Activated CD8-positive, alpha-beta memory T cell treated with anti-CD3 and anti-CD28 coated beads, Interleukin-2, amount 10 ng/mL, durations not matched to agents 7 days and 5 days (primary cell): Measurements from ENCODE around the gene ZDHHC19. TPM values are rescaled to one million over a fixed set of nuclear protein-coding genes. Genes with fewer than 3 reads are reported as not detected.
A peak's percentile ranks its signal among the peaks of the same experiment; 100 is the strongest.
"Not testable (repeated sequence)": the region's sequence is repeated elsewhere in the genome, so short reads cannot be mapped to it uniquely, and the experiment has no call there.

Source experiments
- ATAC-seq: fragments of 150-1000 bp; cut with Tn5 transposase; one replicate; pipeline ENCODE4 v1.10.0; 2021; ENCODE audit warnings: moderate library complexity
- CTCF ChIA-PET: fragments of 350-600 bp; sonication (Branson Sonifier 250); formaldehyde crosslinking; loops from one replicate; lab custom pipeline; 2021; ENCODE audit warnings: antibody characterized with exemption; lab: Charles Lee
- DNase-seq: peaks from one replicate; pipeline ENCODE4 v3.0.0-alpha.2; 2020
- H3K27ac Mint-ChIP-seq: one replicate; pipeline ENCODE4 v1.8.0; 2021; ENCODE audit warnings: mild to moderate bottlenecking, mixed read lengths
- H3K27me3 Mint-ChIP-seq: one replicate; pipeline ENCODE4 v1.8.0; 2021; ENCODE audit warnings: mixed read lengths
- H3K36me3 Mint-ChIP-seq: one replicate; pipeline ENCODE4 v1.8.0; 2021; ENCODE audit warnings: mild to moderate bottlenecking, mixed read lengths
- H3K4me1 Mint-ChIP-seq: one replicate; pipeline ENCODE4 v1.8.0; 2021; ENCODE audit warnings: mixed read lengths
- H3K4me3 Mint-ChIP-seq: one replicate; pipeline ENCODE4 v1.8.0; 2021; ENCODE audit warnings: mild to moderate bottlenecking, moderate library complexity, mixed read lengths
- H3K9me3 Mint-ChIP-seq: one replicate; pipeline ENCODE4 v1.8.0; 2022; ENCODE audit warnings: low read depth, mixed read lengths
- total RNA-seq, 2 experiments: library from RNA; stranded (reverse); gene quantifications; one replicate each; pipeline ENCODE4 v1.2.3, GENCODE V29; 2021

The ZDHHC19 gene
- total RNA-seq, 2 experiments from 2014 or later: not detected

DNA sequence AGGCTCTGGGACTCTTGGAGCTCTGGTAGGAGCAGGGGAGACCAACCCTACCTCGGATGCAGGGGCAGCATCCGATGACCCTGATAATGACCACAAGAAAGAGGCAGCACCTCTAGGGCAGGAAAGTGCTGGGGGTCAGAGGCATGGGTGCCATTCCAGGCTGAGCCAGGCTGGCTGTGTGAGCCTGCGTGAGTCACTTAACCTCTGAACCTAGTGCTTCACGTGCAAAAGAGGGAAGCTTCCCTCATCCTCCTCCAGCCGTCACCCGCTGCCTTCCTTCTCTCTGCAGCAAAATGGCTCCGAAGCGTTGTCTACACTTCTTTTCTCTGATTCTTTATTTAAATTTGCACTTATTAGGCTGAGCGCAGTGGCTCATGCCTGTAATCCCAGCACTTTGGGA is 35.5 kb downstream of the ZDHHC19 start:
- ATAC-seq (no peak), DNase-seq (no peak)
- no peak overlapping the region for H3K27ac Mint-ChIP-seq
- CTCF ChIA-PET: no interaction called here
- H3K9me3 Mint-ChIP-seq: no peaks in the 10 kb centered on the region
- H3K36me3 Mint-ChIP-seq: peaks cover 6% of the 10 kb centered on the region
- H3K4me3 Mint-ChIP-seq: no peak overlapping the region
- H3K27me3 Mint-ChIP-seq: no peaks in the 10 kb centered on the region
- peaks cover 29% of the 10 kb centered on the region for H3K4me1 Mint-ChIP-seq

DNA sequence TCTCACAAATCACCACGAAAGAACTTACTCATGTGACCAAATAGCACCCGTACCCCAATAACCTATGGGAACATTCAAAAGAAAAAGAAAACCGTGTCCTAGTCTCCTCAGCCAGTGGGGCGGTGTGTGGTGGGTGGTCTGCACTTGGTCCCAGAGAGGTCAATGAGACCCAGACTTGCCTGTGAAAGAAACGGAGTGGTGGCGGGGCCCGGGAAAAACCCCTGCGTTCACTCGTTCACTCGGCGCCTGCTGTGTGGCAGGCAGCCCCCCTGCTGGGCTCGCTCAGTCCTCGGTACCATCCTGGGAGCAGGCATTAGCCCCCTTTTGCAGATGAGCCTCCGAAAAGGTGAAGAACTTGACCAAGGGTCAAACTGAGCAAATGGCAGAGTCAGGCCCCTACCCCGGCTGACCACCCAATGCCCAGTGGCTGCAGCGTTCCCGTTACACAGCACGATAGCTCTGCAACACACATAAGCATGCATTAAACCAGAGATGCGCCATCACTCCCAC is 36.0 kb downstream of the ZDHHC19 start:
- Mint-ChIP-seq H3K4me3 (no peak overlapping the region), H3K4me1 (peaks cover 24% of the 10 kb centered on the region), H3K27me3 (no peaks in the 10 kb centered on the region), H3K36me3 (peaks cover 6% of the 10 kb centered on the region), H3K9me3 (no peaks in the 10 kb centered on the region), H3K27ac (no peak overlapping the region)
- no peak for ATAC-seq
- CTCF ChIA-PET: no interaction called here
- DNase-seq: no peak

DNA sequence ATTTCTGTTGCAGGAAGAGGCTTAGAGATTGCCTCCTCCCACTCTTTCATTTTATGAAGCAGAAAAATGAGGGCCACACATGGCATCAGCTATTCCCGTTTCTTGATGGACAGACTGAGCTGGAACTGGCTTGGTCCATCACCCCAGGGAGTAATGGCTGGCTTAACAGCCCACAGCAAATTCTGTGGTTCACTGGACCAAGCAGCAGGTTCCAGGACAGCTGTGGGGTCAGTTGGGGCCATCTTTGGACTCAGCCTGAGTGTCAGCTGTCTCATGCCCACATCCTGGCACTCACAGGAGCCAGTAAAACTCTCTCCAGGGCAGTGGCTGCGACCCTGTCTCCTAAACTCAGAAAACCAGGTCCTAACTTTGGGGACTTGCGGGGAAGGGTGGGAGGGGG is 36.5 kb downstream of the ZDHHC19 start:
- H3K4me3 Mint-ChIP-seq: no peak overlapping the region
- DNase-seq (no peak), ATAC-seq (no peak)
- H3K27me3 Mint-ChIP-seq: no peaks in the 10 kb centered on the region
- no peaks in the 10 kb centered on the region for H3K9me3 Mint-ChIP-seq
- H3K4me1 Mint-ChIP-seq: peaks cover 19% of the 10 kb centered on the region
- CTCF ChIA-PET: no interaction called here
- no peak overlapping the region for H3K27ac Mint-ChIP-seq
- H3K36me3 Mint-ChIP-seq: peaks cover 6% of the 10 kb centered on the region

DNA sequence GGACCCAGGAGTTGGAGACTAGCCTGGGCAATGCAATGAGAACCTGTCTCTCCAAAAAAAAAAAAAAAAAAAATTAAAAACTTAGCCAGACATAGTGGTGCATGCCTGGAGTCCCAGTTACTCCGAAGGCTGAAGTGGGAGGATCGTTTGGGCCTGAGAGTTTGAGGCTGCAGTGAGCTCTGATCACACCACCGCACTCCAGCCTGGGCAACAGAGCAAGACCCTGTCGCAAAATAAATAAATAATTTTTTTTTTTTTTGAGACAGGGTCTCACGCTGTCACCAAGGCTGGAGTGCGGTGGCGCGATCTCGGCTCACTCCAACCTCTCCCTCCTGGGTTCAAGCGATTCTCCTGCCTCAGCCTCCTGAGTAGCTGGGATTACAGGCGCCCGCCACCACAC is 40.9 kb downstream of the ZDHHC19 start:
- DNase-seq, H3K4me1 Mint-ChIP-seq, ATAC-seq, H3K27me3 Mint-ChIP-seq, H3K4me3 Mint-ChIP-seq, H3K9me3 Mint-ChIP-seq, H3K36me3 Mint-ChIP-seq, H3K27ac Mint-ChIP-seq: not testable (repeated sequence)
- CTCF ChIA-PET: interaction anchor here (0.6 kb wide), 1 partner anchor 11 kb away, joined by 4 read pairs; no protein-coding TSS in a partner anchor

DNA sequence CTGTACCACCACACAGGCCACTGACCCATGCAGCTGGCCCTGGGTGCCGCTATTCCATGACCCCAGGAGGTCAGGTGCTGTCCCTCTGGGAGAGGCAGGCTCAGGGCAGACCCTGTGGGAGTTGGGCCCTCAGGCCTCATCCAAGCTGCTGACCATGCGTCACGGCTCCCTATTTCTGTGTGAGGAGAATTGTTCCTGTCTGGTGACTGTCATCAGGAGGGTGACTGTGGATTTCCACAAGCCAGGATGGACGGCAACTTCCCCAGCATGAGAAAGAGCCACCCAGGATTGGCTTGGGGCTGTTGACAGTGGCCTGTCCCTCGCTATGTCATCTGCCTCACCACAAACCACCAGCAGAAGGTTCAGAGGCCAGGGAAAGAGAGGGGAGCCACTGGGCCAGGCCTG is 41.4 kb downstream of the ZDHHC19 start:
- H3K27me3 Mint-ChIP-seq: no peaks in the 10 kb centered on the region
- H3K9me3 Mint-ChIP-seq: no peaks in the 10 kb centered on the region
- no peaks in the 10 kb centered on the region for H3K36me3 Mint-ChIP-seq
- H3K4me3 Mint-ChIP-seq: no peak overlapping the region
- no peak for ATAC-seq
- no peak overlapping the region for H3K27ac Mint-ChIP-seq
- CTCF ChIA-PET: interaction anchor here (1.1 kb wide), 1 partner anchor 10 kb away, joined by 3 read pairs; no protein-coding TSS in a partner anchor
- DNase-seq: no peak
- H3K4me1 Mint-ChIP-seq: peaks cover 9% of the 10 kb centered on the region

DNA sequence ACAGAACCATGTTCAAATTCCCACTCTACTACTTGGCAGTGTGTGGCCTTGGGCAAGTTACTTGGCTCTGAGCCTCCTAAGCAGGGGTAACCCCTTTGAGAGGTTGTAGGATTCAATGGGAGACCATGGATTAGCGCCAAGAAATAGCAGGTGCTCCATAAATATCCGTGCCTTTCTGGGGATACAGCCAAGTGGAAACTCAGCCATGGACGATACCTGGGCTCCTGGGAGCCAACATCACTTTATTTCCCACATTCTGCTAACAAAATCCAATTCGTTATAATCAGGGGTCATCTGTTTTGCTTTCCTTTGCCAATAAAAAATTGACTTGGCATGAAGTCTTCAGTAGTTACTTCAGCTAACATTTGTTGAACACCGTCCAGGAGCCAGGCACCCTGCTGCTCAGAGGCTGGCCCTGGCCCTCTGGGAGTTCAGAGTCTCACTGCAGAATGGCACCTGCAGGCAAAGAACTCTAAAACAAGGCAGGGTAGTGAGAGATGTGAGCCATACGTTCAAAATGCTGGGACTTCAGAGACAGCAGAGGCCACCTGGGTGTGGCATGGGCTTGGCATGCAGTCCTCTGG is 42.3 kb downstream of the ZDHHC19 start:
- no peaks in the 10 kb centered on the region for H3K36me3 Mint-ChIP-seq
- H3K27me3 Mint-ChIP-seq: no peaks in the 10 kb centered on the region
- CTCF ChIA-PET: interaction anchor here (1.1 kb wide), 1 partner anchor 11 kb away, joined by 3 read pairs; no protein-coding TSS in a partner anchor
- no peak overlapping the region for H3K27ac Mint-ChIP-seq
- no peak overlapping the region for H3K4me3 Mint-ChIP-seq
- no peaks in the 10 kb centered on the region for H3K9me3 Mint-ChIP-seq
- peaks cover 9% of the 10 kb centered on the region for H3K4me1 Mint-ChIP-seq
- DNase-seq (no peak), ATAC-seq (no peak)

DNA sequence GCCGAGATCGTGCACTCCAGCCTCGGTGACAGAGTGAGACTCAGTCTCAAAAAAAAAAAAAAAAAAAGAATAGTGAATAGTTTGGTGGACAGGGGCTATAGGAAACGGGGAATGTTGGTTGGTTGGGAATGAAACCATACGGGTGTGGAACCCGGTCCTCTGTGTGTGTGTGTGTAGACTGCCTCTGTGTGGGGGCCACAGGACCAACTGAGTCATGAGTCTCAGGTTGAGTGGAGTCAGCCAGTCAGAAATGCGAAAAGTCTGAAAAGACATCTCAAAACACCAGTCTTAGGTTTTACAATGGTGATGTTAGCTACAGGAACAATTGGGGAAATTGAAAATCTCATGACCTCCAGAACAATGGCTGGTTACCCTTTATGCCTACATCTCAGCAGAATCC is 44.5 kb downstream of the ZDHHC19 start:
- Mint-ChIP-seq H3K9me3 (no peaks in the 10 kb centered on the region), H3K36me3 (no peaks in the 10 kb centered on the region), H3K27me3 (no peaks in the 10 kb centered on the region), H3K4me3 (no peak overlapping the region), H3K27ac (peak overlapping the region; percentile 60), H3K4me1 (peaks cover 17% of the 10 kb centered on the region)
- DNase-seq: no peak
- ATAC-seq: no peak
- CTCF ChIA-PET: interaction anchor here (1.4 kb wide), 1 partner anchor 13 kb away, joined by 4 read pairs; no protein-coding TSS in a partner anchor

DNA sequence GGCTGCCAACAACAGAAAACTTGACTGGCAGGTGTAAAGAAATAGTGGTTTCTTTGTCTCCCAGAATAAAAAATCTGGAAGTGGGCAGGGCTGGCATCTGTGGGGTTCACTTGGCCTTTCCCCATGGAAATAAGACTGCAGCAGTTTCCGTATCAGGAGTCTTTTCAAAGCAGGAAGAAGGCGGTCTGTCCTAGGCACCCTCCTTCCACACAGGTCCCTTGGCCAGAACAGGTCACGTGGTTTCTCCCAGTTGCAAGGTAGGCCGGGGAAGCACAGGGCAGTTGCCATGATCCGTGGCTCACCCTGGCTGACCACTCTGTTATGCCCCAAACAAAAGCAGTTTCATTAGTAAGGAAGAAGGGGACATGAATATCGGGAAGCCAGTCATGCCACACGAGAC is 45.4 kb downstream of the ZDHHC19 start:
- Mint-ChIP-seq H3K9me3 (no peaks in the 10 kb centered on the region), H3K4me1 (peaks cover 17% of the 10 kb centered on the region), H3K27ac (no peak overlapping the region), H3K36me3 (no peaks in the 10 kb centered on the region), H3K4me3 (no peak overlapping the region), H3K27me3 (no peaks in the 10 kb centered on the region)
- no peak for DNase-seq
- CTCF ChIA-PET: interaction anchor here (1.4 kb wide), 1 partner anchor 14 kb away, joined by 4 read pairs; no protein-coding TSS in a partner anchor
- no peak for ATAC-seq

DNA sequence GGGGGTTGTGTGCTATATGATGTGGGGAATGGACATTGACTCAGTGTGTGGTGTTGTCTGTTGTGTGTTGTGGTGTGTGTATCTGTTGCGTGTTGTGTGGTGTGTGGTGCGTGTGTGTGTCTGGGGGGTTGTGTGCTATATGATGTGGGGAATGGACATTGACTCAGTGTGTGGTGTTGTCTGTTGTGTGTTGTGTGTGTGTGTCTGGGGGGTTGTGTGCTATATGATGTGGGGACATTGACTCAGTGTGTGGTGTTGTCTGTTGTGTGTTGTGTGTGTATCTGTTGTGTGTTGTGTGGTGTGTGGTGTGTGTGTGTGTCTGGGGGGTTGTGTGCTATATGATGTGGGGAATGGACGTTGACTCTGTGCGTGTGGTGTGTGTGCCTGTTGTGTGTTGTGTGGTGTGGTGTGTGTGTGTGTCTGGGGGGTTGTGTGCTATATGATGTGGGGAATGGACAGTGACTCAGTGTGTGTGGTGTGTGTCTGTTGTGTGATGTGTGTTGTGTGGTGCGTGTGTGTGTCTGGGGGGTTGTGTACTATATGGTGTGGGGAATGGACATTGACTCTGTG is 46.1 kb downstream of the ZDHHC19 start:
- H3K27ac Mint-ChIP-seq, CTCF ChIA-PET, H3K36me3 Mint-ChIP-seq, H3K27me3 Mint-ChIP-seq, DNase-seq, H3K4me3 Mint-ChIP-seq, H3K9me3 Mint-ChIP-seq: not testable (repeated sequence)
- ATAC-seq: peak; percentile 25
- H3K4me1 Mint-ChIP-seq: peaks cover 24% of the 10 kb centered on the region

DNA sequence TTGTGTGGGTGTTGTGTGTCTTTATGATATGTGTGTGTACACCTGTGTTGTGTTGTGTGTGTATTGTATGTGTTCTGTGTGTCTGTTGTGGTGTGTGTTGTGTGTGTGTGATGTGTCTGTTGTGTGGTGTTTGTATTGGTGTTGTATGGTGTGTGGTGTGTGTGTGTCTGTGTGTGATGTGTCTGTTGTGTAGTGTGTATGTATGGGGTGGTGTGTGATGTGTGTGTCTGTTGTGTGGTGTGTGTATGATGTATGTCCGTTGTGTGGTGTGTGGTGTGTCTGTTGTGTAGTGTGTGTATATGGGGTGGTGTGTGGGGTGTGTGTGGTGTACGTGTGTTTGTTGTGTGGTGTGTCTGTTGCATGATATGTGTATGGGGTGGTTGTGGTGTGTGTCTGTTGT is 46.6 kb downstream of the ZDHHC19 start:
- ATAC-seq (no peak), DNase-seq (no peak)
- Mint-ChIP-seq H3K36me3 (no peaks in the 10 kb centered on the region), H3K9me3 (no peaks in the 10 kb centered on the region), H3K27ac (no peak overlapping the region), H3K4me1 (peaks cover 29% of the 10 kb centered on the region), H3K27me3 (no peaks in the 10 kb centered on the region), H3K4me3 (no peak overlapping the region)
- CTCF ChIA-PET: no interaction called here

DNA sequence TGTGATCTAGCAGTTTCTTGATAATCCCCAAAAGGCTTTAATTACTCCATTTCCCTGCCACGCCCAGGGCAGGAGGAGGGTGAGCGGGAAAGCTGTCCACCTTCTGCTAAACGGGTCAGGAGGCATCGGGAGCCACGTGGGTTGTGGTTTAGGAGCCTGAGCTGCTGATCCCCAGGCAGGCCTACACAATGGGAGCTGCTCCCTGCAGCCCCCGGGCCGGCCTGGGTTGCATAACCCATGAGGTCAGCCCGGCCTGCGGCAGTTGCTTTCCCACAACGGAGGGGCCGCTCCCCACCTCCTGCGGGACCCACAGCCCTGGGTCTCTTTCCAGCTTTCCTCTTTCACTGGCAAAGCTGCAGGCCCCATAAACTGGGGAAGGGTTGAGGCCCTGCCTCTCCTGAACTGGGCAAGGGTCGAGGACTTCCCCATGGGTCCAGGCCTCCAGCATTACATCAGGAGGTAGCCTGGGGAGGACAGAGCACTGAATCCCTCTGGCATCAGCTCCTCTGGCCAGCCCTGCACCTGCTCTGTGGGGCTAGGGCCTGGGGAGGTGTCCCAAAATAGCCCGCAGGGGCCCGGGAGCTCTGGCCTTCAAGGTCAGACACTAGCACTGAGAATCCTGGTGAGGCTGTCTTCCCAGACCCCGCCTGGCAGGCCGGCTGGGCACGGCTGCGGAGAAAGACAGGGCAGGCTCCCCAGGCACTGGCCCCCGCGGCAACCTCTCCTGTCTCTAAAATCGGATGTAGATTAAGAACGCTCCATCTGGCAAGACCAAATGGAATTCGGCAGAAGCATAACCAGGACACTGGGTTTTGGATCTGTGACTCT is 47.3 kb downstream of the ZDHHC19 start:
- H3K4me1 Mint-ChIP-seq: peaks cover 29% of the 10 kb centered on the region
- ATAC-seq (no peak), DNase-seq (no peak)
- no peaks in the 10 kb centered on the region for H3K27me3 Mint-ChIP-seq
- no peak overlapping the region for H3K27ac Mint-ChIP-seq
- H3K4me3 Mint-ChIP-seq: no peak overlapping the region
- CTCF ChIA-PET: no interaction called here
- no peaks in the 10 kb centered on the region for H3K9me3 Mint-ChIP-seq
- no peaks in the 10 kb centered on the region for H3K36me3 Mint-ChIP-seq

DNA sequence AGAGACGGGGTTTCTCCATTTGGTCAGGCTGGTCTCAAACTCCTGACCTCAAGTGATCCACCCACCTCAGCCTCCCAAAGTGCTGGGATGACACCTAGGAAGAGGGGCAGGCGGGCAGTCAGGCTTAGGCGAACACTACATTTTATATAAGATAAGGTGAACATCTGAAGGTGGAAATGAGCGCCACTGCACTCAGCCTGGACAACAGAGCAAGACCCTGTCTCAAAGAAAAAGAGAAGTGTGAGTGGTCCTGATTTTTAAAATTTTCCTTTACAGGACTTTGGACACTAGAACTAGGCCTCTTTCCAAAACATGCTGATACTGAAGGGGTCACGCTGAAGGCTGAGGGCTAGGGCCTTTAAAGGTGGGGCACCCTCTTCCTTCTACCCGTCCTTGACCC is 48.0 kb downstream of the ZDHHC19 start:
- CTCF ChIA-PET: no interaction called here
- no peak for ATAC-seq

DNA sequence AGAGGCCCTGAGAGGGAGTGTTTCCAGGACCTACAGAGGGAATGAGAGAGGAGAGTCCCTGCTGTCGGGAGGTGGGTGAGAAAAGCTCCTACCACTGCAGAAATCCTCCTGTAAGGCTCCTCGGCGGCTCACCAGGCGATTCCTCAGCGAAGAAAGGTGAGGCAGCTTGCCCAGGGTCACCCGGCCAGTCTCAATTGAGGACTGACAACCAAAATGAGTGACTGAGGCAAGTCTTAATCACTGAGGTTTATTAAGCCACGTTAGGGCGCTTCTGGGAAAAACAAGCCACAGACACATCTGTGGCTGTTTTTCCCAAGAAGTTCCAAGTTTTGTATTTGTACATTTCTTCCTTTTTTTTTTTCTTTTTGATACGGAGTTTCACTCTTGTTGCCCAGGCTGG is 48.5 kb downstream of the ZDHHC19 start:
- no peak for DNase-seq
- ATAC-seq: no peak
- Mint-ChIP-seq H3K4me1 (peaks cover 27% of the 10 kb centered on the region), H3K27ac (no peak overlapping the region), H3K4me3 (no peak overlapping the region), H3K36me3 (no peaks in the 10 kb centered on the region), H3K9me3 (no peaks in the 10 kb centered on the region), H3K27me3 (no peaks in the 10 kb centered on the region)
- CTCF ChIA-PET: no interaction called here

More for the DNA sequence above, 48.0 kb downstream of the ZDHHC19 start:
- Mint-ChIP-seq H3K36me3 (no peaks in the 10 kb centered on the region), H3K4me1 (peaks cover 29% of the 10 kb centered on the region), H3K9me3 (no peaks in the 10 kb centered on the region), H3K27ac (no peak overlapping the region), H3K4me3 (no peak overlapping the region), H3K27me3 (no peaks in the 10 kb centered on the region)
- DNase-seq: no peak
